ENCODE results near the gene NXPE2. TPM values are rescaled to one million over a fixed set of nuclear protein-coding genes. Genes with fewer than 3 reads are reported as not detected.

The NXPE2 gene
- total and polyA plus RNA-seq, 2 of the 13 experiments (the other 11 are each of a cell fraction or from before 2014, with no cell fraction given), result not detected

GRCh38 chr11:114736806-114737205, 58.5 kb downstream of the NXPE2 start:
- no peak for FAIRE-seq
- no peaks in the 10 kb centered on the region for H3K4me1 ChIP-seq (ENCODE audit: insufficient read depth, low read length)
- no peak for TF ChIP-seq EEA1 (CRISPR knock-in tag; IDR thresholded peaks at IDR 0.05; ENCODE audit: borderline replicate concordance)
- no peak for TF ChIP-seq ZNF513 (CRISPR knock-in tag; conservative IDR thresholded peaks at IDR 0.05)
- TF ChIP-seq NR2F1 (CRISPR knock-in tag; IDR thresholded peaks at IDR 0.05), result no peak
- TF ChIP-seq GATAD2A (CRISPR knock-in tag; IDR thresholded peaks at IDR 0.05), result no peak
- TF ChIP-seq ZSCAN25 (CRISPR knock-in tag; IDR thresholded peaks at IDR 0.05), result no peak
- no peak for TF ChIP-seq ELF4 (CRISPR knock-in tag; IDR thresholded peaks at IDR 0.05; ENCODE audit: borderline replicate concordance)
- TF ChIP-seq GABPB1 (CRISPR knock-in tag; IDR thresholded peaks at IDR 0.05), result no peak
- no peak for TF ChIP-seq MEF2D (CRISPR knock-in tag; IDR thresholded peaks at IDR 0.05)
- in situ Hi-C loops (cut with HindIII; ENCODE audit: extremely low pct_ligation_motif_present, low pct_unique_long_range_greater_than_20kb) (no loop called here), intact Hi-C loops (cut with micrococcal nuclease; ENCODE audit: unreplicated experiment) (no loop called here)
- H3K36me3 ChIP-seq (replicated peaks in 1 of 2; ENCODE audit: control insufficient read depth in 1 of 2, insufficient read depth in 2 of 2, low read length in 2 of 2), result no peaks in the 10 kb centered on the region
- no peaks in the 10 kb centered on the region for H3K27me3 ChIP-seq (ENCODE audit: control insufficient read depth in 1 of 2, insufficient read depth in 2 of 2, low read length in 2 of 2)
- no peak for ATAC-seq
- no peak overlapping the region for H3K27ac ChIP-seq (ENCODE audit: extremely low read length, insufficient read depth, low read length)
- ChIA-PET CTCF (ENCODE audit: low intra/inter-chr PET ratio, low total read pairs) (no interaction called here), POLR2A (no interaction called here)
- no peaks in the 10 kb centered on the region for H3K9me3 ChIP-seq (ENCODE audit: low read length)
- no peak overlapping the region for H2AFZ ChIP-seq (ENCODE audit: low read length)
- H3K4me3 ChIP-seq (replicated peaks in 1 of 3; ENCODE audit: insufficient read depth in 1 of 3, low read depth in 2 of 3, low read length in 3 of 3), result no peak overlapping the region
- WGBS (ENCODE audit: low lambda C conversion rate), result 5% methylated on average over 4 of the region's 4 CpGs
- H3K9ac ChIP-seq (ENCODE audit: insufficient read depth, low read depth, low read length), result no peak overlapping the region
- no peaks in the 10 kb centered on the region for H4K20me1 ChIP-seq (ENCODE audit: insufficient read depth, low read length)
- no peak overlapping the region for H3K4me2 ChIP-seq (ENCODE audit: low read depth, low read length)
- BruUV-seq (replicated peaks), result no TSS peak
- no peak for DNase-seq (ENCODE audit: low spot score)
- H3K79me2 ChIP-seq (ENCODE audit: insufficient read depth, low read length), result no peaks in the 10 kb centered on the region

GRCh38 chr11:114738954-114739353, 60.6 kb downstream of the NXPE2 start:
- intact Hi-C loops (cut with micrococcal nuclease; ENCODE audit: unreplicated experiment) (loop anchor here (2.0 kb wide), 1 partner anchor 24 kb away; no protein-coding TSS in a partner anchor), in situ Hi-C loops (cut with HindIII; ENCODE audit: extremely low pct_ligation_motif_present, low pct_unique_long_range_greater_than_20kb) (no loop called here)
- Histone ChIP-seq H3K4me3 (replicated peaks in 1 of 3; ENCODE audit: insufficient read depth in 1 of 3, low read depth in 2 of 3, low read length in 3 of 3) (no peak overlapping the region), H3K9ac (ENCODE audit: insufficient read depth, low read depth, low read length) (no peak overlapping the region), H3K79me2 (ENCODE audit: insufficient read depth, low read length) (no peaks in the 10 kb centered on the region), H3K27me3 (ENCODE audit: control insufficient read depth in 1 of 2, insufficient read depth in 2 of 2, low read length in 2 of 2) (no peaks in the 10 kb centered on the region), H3K4me2 (ENCODE audit: low read depth, low read length) (no peak overlapping the region), H4K20me1 (ENCODE audit: insufficient read depth, low read length) (no peaks in the 10 kb centered on the region), H2AFZ (ENCODE audit: low read length) (no peak overlapping the region), H3K9me3 (ENCODE audit: low read length) (no peaks in the 10 kb centered on the region), H3K4me1 (ENCODE audit: insufficient read depth, low read length) (no peaks in the 10 kb centered on the region), H3K36me3 (replicated peaks in 1 of 2; ENCODE audit: control insufficient read depth in 1 of 2, insufficient read depth in 2 of 2, low read length in 2 of 2) (no peaks in the 10 kb centered on the region), H3K27ac (ENCODE audit: extremely low read length, insufficient read depth, low read length) (no peak overlapping the region)
- ChIA-PET CTCF (ENCODE audit: low intra/inter-chr PET ratio, low total read pairs) (interaction anchor here (1.3 to 2.0 kb wide), 2 partner anchors 24 to 1537 kb away, joined by 6 to 7 read pairs; no protein-coding TSS in a partner anchor), POLR2A (no interaction called here)
- no TSS peak for BruUV-seq (replicated peaks)
- peak; percentile 61; the same call in 2 of the 3 replicates for ATAC-seq
- peak; percentile 21 for FAIRE-seq
- peak; percentile 27 for DNase-seq (ENCODE audit: low spot score)
- no peak for TF ChIP-seq ZNF781 (CRISPR knock-in tag; IDR thresholded peaks at IDR 0.05; ENCODE audit: borderline replicate concordance, not compliant biosample characterization)
- TF ChIP-seq FOXK1 (CRISPR knock-in tag; IDR thresholded peaks at IDR 0.05; ENCODE audit: borderline replicate concordance, low read depth), result no peak
- no peak for TF ChIP-seq SP140L (CRISPR knock-in tag; IDR thresholded peaks at IDR 0.05; ENCODE audit: borderline replicate concordance)
- no peak for TF ChIP-seq ZFP36 (IDR thresholded peaks at IDR 0.05; ENCODE audit: borderline replicate concordance, low read depth, low read length, partially characterized antibody)
- TF ChIP-seq DBP (CRISPR knock-in tag; IDR thresholded peaks at IDR 0.05; ENCODE audit: not compliant biosample characterization), result no peak
- TF ChIP-seq PHB2 (IDR thresholded peaks at IDR 0.05; ENCODE audit: partially characterized antibody), result no peak
- TF ChIP-seq GATAD2A (CRISPR knock-in tag; IDR thresholded peaks at IDR 0.05), result no peak
- 0 out of 2 replicates have a peak, but pooled peaks have one; percentile 68 for TF ChIP-seq PCBP1 (IDR thresholded peaks at IDR 0.05; ENCODE audit: borderline replicate concordance, low read depth, low read length)
- no peak for TF ChIP-seq ZNF510 (CRISPR knock-in tag; IDR thresholded peaks at IDR 0.05; ENCODE audit: low read depth)
- TF ChIP-seq SAP130 (CRISPR knock-in tag; IDR thresholded peaks at IDR 0.05; ENCODE audit: low read depth), result no peak
- no peak for TF ChIP-seq ZNF747 (CRISPR knock-in tag; IDR thresholded peaks at IDR 0.05; ENCODE audit: borderline replicate concordance)
